Mucosa of descending colon (tissue), 3 donors: ENCODE results near the gene MAPRE3. TPM values are rescaled to one million over a fixed set of nuclear protein-coding genes. Genes with fewer than 3 reads are reported as not detected.
A peak's percentile ranks its signal among the peaks of the same experiment; 100 is the strongest.

Source experiments
- ATAC-seq: fragments of 200-7000 bp; cut with Tn5 transposase; one replicate; pipeline ENCODE4 v1.9.1; 2020; ENCODE audit warnings: mild to moderate bottlenecking, moderate library complexity
- DNase-seq, 3 donors: peaks; one replicate each; pipeline ENCODE4 v3.0.0-alpha.2; 2020
- H3K36me3 ChIP-seq: fragments of 200-600 bp; one replicate; pipeline ENCODE4 v1.8.0; 2021; ENCODE audit warnings: low read depth, mild to moderate bottlenecking
- H3K4me1 ChIP-seq: fragments of 200-600 bp; one replicate; pipeline ENCODE4 v1.8.0; 2021; ENCODE audit warnings: low read depth, mild to moderate bottlenecking
- H3K4me3 ChIP-seq: fragments of 200-600 bp; one replicate; pipeline ENCODE4 v1.8.0; 2021; ENCODE audit warnings: mild to moderate bottlenecking
- H3K9me3 ChIP-seq: fragments of 200-600 bp; one replicate; pipeline ENCODE4 v1.8.0; 2021; ENCODE audit warnings: mild to moderate bottlenecking
- intact Hi-C, 2 donors: fragments of 100-400 bp; cut with DNase I in 1 of 2; cut with micrococcal nuclease in 1 of 2; formaldehyde crosslinking; loops; one replicate each; pipeline versions ENCODE4 v1.11.0 to v1.11.1; 2022; cut with DNase I, micrococcal nuclease
- total RNA-seq, 3 donors: library from RNA; stranded (reverse); fragmentation: NEBNext Ultra II Directional in 2 of 3; extraction: Animal tissue kit (Norgen Biotek cat#: 25700) in 2 of 3; gene quantifications; one replicate each; pipeline versions ENCODE4 v1.2.1 to v1.2.4, GENCODE V29; 2021 to 2023
- TF ChIP-seq, protein P1 (sequence below): fragments of 200-600 bp; IDR thresholded peaks from one replicate; pipeline ENCODE4 v1.8.0; 2022; ENCODE audit warnings: antibody characterized with exemption, mild to moderate bottlenecking
- donor health status: DM: no; HTN: no; CAD: no; lungs with moderate emphysema.
- donor health status: DM: no; HTN: no; CAD: no.
- donor health status: DM: no; HTN: yes; CAD: no.

MAPRE3 gene
- total RNA-seq, 3 donors from 2014 or later: 23.9 to 36.1 (median 35.6) TPM

- intact Hi-C loops: no loop called here
- DNase-seq: no peak
- Histone ChIP-seq H3K4me3 (no peak overlapping the region), H3K36me3 (no peaks in the 10 kb centered on the region), H3K4me1 (no peaks in the 10 kb centered on the region), H3K9me3 (no peaks in the 10 kb centered on the region)
- TF ChIP-seq, protein P1, sequence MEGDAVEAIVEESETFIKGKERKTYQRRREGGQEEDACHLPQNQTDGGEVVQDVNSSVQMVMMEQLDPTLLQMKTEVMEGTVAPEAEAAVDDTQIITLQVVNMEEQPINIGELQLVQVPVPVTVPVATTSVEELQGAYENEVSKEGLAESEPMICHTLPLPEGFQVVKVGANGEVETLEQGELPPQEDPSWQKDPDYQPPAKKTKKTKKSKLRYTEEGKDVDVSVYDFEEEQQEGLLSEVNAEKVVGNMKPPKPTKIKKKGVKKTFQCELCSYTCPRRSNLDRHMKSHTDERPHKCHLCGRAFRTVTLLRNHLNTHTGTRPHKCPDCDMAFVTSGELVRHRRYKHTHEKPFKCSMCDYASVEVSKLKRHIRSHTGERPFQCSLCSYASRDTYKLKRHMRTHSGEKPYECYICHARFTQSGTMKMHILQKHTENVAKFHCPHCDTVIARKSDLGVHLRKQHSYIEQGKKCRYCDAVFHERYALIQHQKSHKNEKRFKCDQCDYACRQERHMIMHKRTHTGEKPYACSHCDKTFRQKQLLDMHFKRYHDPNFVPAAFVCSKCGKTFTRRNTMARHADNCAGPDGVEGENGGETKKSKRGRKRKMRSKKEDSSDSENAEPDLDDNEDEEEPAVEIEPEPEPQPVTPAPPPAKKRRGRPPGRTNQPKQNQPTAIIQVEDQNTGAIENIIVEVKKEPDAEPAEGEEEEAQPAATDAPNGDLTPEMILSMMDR: no peak
- ATAC-seq: no peak
These were observed 87.8 kb downstream of the MAPRE3 start for GRCh38 chr2:27058210-27058609.

DNA sequence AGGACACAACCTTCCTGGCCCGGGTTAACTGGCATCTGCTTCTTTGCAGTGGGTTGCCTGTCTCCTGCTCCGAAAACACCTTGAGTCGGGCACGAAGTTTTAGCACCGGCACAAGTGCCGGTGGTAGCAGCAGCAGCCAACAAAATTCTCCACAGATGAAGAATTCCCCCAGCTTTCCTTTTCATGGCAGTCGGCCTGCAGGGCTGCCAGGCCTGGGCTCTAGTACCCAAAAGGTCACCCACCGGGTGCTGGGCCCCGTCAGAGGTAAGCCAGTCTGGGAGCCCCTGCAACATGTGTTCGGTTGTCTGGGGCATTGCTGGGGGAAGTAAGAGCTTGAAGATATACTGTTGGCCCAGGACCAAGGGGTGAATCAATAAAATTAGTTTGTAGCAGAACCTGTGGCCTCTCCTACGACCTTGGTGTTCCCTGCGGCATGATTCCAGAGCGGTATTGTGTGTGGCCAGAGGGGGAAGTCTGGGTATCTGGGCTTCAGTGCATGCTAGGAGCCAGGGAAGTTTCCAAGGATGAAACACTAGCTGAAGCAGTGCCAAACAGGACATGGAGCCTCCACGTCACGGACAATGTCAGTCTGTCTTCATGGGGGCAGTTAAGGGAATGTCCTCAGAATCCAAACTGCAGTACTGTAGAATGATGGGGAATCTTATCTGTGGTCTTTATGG lies 88.8 kb downstream of the MAPRE3 start:
- DNase-seq: no peak
- intact Hi-C loops: no loop called here
- no peak for ATAC-seq

GRCh38 chr2:27060323-27060722 lies 89.9 kb downstream of the MAPRE3 start:
- no peaks in the 10 kb centered on the region for H3K4me1 ChIP-seq
- TF ChIP-seq, protein P1: no peak
- intact Hi-C loops: no loop called here

More for the DNA sequence above, 88.8 kb downstream of the MAPRE3 start:
- Histone ChIP-seq H3K4me1 (no peaks in the 10 kb centered on the region), H3K36me3 (no peaks in the 10 kb centered on the region), H3K4me3 (no peak overlapping the region), H3K9me3 (no peaks in the 10 kb centered on the region)
- TF ChIP-seq, protein P1: no peak

DNA sequence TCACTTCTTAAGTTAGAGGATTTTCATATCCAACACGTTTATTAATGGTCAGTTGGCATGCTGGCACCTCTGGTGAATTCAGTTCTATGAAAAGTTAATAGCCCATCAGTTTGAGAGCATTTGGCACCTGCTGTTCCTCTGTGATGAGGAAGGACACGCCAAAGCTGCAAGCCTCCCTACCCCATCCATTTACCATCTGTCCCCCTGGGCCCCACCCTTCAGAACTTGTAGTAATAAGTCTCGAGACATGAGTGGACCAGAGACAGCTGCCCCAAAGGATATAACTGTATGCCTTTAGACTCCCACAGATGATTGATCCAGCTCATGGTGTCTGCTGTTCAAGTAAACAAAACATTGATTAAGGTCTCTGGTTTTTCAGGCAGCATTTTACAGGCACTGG lies 94.7 kb downstream of the MAPRE3 start:
- no peaks in the 10 kb centered on the region for H3K9me3 ChIP-seq
- no peak overlapping the region for H3K4me3 ChIP-seq
- intact Hi-C loops: no loop called here
- H3K36me3 ChIP-seq: no peaks in the 10 kb centered on the region
- peaks cover 5% of the 10 kb centered on the region for H3K4me1 ChIP-seq
- DNase-seq: no peak
- TF ChIP-seq, protein P1: no peak
- ATAC-seq: peak; percentile 53

More at GRCh38 chr2:27060323-27060722, 89.9 kb downstream of the MAPRE3 start:
- Histone ChIP-seq H3K36me3 (no peaks in the 10 kb centered on the region), H3K9me3 (no peaks in the 10 kb centered on the region), H3K4me3 (no peak overlapping the region)
- DNase-seq: no peak
- no peak for ATAC-seq

DNA sequence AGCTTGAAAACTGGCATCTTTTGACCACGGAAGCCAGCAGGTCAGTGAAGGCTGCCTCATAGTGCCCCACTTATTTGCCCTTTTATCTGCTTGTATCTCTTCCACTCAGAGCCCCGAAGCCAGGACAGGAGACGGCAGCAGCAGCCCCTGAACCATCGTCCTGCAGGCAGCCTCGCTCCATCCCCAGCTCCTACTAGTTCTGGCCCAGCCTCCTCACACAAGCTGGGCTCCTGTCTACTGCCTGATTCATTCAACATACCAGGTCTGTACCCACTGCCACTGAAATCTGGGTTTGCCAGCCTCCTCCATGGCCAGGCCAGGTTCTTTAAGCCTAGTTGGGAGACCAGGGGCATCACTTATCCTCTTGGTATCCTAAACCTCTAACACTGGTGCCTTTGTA lies 96.9 kb downstream of the MAPRE3 start:
- Histone ChIP-seq H3K4me3 (no peak overlapping the region), H3K36me3 (no peaks in the 10 kb centered on the region), H3K9me3 (no peaks in the 10 kb centered on the region), H3K4me1 (peaks cover 12% of the 10 kb centered on the region)
- intact Hi-C loops: no loop called here
- no peak for DNase-seq
- TF ChIP-seq, protein P1: no peak
- no peak for ATAC-seq
